GM12874 (cell line): ENCODE results near the gene LTBP3.

ENCODE experiments used
- TF ChIP-seq, protein P1 (sequence below): IDR thresholded peaks from 2 replicates; pipeline ENCODE4 v1.5.1; 2011; ENCODE audit warnings: low read depth, mild to moderate bottlenecking, control low read depth, low read length, moderate library complexity; ENCODE audit not compliant: insufficient read depth

Gene LTBP3

DNA sequence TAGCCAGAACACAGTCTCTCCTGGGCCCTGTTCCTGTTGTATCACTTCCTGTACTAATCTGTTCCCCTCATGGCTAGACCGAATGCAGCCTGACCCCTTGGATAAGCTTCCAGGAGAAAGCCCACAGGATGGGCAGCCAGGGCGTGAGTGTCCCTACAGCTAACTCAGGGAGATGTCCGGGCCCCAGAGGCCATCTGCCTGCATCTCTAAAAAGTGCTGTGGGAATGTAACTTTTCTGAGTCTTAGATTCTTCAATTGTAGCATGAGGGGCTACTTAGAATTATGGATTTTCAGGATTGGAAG lies 67.0 kb downstream of the LTBP3 start:
- TF ChIP-seq, protein P1, sequence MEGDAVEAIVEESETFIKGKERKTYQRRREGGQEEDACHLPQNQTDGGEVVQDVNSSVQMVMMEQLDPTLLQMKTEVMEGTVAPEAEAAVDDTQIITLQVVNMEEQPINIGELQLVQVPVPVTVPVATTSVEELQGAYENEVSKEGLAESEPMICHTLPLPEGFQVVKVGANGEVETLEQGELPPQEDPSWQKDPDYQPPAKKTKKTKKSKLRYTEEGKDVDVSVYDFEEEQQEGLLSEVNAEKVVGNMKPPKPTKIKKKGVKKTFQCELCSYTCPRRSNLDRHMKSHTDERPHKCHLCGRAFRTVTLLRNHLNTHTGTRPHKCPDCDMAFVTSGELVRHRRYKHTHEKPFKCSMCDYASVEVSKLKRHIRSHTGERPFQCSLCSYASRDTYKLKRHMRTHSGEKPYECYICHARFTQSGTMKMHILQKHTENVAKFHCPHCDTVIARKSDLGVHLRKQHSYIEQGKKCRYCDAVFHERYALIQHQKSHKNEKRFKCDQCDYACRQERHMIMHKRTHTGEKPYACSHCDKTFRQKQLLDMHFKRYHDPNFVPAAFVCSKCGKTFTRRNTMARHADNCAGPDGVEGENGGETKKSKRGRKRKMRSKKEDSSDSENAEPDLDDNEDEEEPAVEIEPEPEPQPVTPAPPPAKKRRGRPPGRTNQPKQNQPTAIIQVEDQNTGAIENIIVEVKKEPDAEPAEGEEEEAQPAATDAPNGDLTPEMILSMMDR, result no peak

DNA sequence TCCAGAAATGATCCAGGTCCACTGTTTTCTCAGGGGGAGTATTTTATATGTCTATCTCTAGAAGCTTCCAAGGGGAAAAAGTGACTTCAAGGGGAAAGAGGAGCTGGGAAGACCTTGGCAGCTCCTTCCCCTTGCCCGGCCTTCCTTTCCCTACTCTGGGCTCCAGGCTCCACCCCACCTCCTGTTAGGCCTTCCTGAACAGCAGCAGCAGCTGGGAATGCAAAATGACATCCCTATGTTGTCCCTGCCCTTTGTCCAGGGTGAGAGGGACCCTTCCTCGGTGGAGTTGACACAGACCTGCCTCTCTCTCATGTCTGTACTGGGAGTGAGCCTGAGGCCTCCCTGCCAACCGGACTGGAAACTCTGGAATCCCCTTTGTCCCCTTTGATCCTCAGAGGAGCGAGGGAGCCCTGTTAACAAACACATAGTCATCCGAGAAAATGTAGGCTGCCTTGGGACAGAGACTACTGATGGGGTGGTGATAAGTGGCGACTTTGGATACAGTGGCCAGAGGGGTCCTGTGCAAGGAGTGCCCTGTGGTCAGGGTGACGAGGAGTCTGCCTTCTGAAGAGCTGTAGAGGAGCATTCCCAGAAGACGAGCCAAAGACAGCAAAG lies 68.3 kb downstream of the LTBP3 start:
- TF ChIP-seq, protein P1, result no peak

DNA sequence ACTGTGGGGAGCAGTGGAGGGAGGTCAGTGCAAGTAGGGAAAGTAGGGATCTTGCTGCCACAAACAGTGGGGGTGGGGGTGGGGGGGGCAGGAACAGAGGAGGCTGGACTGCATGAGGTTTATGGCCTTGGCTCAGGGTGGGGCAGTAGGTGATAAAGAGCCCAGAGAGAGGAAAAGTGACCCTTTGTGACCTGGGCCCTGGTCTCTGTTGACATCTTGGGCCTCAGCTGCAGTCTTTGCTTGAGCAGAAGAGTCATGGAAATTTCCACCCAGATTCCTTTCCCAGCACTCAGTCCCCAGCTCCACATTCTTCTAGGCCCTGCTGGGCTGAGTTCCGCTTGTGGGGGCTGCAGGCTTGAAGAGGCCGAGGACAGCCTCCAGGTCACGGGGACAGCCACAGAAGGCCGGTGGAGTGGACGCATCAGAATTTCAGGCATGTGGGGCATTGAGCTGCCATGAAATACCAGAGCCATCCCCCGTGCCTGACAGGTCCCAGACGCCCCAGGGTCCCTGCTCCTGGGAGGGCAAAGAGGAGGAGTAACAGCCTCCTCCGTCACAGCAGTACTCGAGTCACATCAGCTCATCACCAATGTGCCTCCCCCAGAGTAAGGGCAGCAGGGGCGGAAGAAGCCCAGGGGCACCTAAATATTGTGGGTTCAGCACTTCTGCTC lies 69.0 kb downstream of the LTBP3 start:
- TF ChIP-seq, protein P1, result no peak
